CD14-positive monocyte (primary cell): ENCODE measurements around the gene ATP8A1. TPM values are rescaled to one million over a fixed set of nuclear protein-coding genes. Genes with fewer than 3 reads are reported as not detected.
A peak's percentile ranks its signal among the peaks of the same experiment; 100 is the strongest.

Source experiments
- DNase-seq, 3 donors: peaks; one replicate each; pipeline ENCODE4 v3.0.0-alpha.2; 2011 to 2022
- H2AFZ ChIP-seq: 2 replicates; pipeline ENCODE4 v1.6.0; 2012; ENCODE audit warnings: mild to moderate bottlenecking, low read depth, low read length, inconsistent platforms; ENCODE audit not compliant: insufficient read depth, poor library complexity, severe bottlenecking
- H3K27ac ChIP-seq, 2 donors: 1 replicate in 1 of 2; 2 replicates in 1 of 2; pipeline ENCODE4 v1.5.1; 2012 to 2013; ENCODE audit warnings: low read length in 2 of 2, control low read depth in 1 of 2, inconsistent platforms in 1 of 2, low read depth in 1 of 2, mild to moderate bottlenecking in 1 of 2
- H3K27me3 ChIP-seq, 2 donors: one replicate each; pipeline versions ENCODE4 v1.6.0 to v1.6.1; 2011 to 2013; ENCODE audit warnings: low read length in 2 of 2; ENCODE audit not compliant: control insufficient read depth in 2 of 2, insufficient read depth in 2 of 2
- H3K36me3 ChIP-seq, 2 donors: replicated peaks in 1 of 2; 1 replicate in 1 of 2; 2 replicates in 1 of 2; pipeline versions ENCODE4 v1.5.1 to v1.6.1; 2012 to 2013; ENCODE audit warnings: low read length in 2 of 2, control low read depth in 1 of 2, inconsistent platforms in 1 of 2, mild to moderate bottlenecking in 1 of 2; ENCODE audit not compliant: insufficient read depth in 2 of 2, control insufficient read depth in 1 of 2
- H3K4me1 ChIP-seq, 2 donors: 1 replicate in 1 of 2; 2 replicates in 1 of 2; pipeline versions ENCODE4 v1.5.1 to v1.6.1; 2012 to 2013; ENCODE audit warnings: low read length in 2 of 2, control low read depth in 1 of 2, inconsistent platforms in 1 of 2, mild to moderate bottlenecking in 1 of 2, moderate library complexity in 1 of 2; ENCODE audit not compliant: insufficient read depth in 2 of 2, control insufficient read depth in 1 of 2
- H3K4me2 ChIP-seq: replicated peaks from 2 replicates; pipeline ENCODE3; 2012; ENCODE audit warnings: low read length, moderate library complexity, mild to moderate bottlenecking; ENCODE audit not compliant: poor library complexity, severe bottlenecking; ENCODE audit errors: extremely low read depth
- H3K4me3 ChIP-seq, 3 experiments: fragments of 200-600 bp in 1 of 3; sonication (generic) in 1 of 3; replicated peaks in 1 of 3; 1 replicate in 2 of 3; 2 replicates in 1 of 3; pipeline ENCODE4 v1.5.1; 2011 to 2013; ENCODE audit warnings: low read length in 3 of 3, mild to moderate bottlenecking in 3 of 3, control low read depth in 2 of 3, low read depth in 2 of 3, inconsistent platforms in 1 of 3, moderate library complexity in 1 of 3
- H3K79me2 ChIP-seq: 2 replicates; pipeline ENCODE4 v1.6.0; 2012; ENCODE audit warnings: mild to moderate bottlenecking, control low read depth, inconsistent platforms, low read length, moderate library complexity; ENCODE audit not compliant: insufficient read depth
- H3K9ac ChIP-seq: 2 replicates; pipeline ENCODE4 v1.6.0; 2017; ENCODE audit warnings: low read length, mild to moderate bottlenecking; ENCODE audit not compliant: insufficient read depth, poor library complexity, severe bottlenecking
- H3K9me3 ChIP-seq, 2 donors: replicated peaks in 1 of 2; 1 replicate in 1 of 2; 2 replicates in 1 of 2; pipeline versions ENCODE4 v1.5.1 to v1.6.1; 2012 to 2013; ENCODE audit warnings: low read length in 2 of 2, control low read depth in 1 of 2; ENCODE audit not compliant: control insufficient read depth in 1 of 2, insufficient read depth in 1 of 2
- H4K20me1 ChIP-seq: 2 replicates; pipeline ENCODE4 v1.6.0; 2012; ENCODE audit warnings: mild to moderate bottlenecking, low read length, control low read depth, moderate library complexity; ENCODE audit not compliant: insufficient read depth
- H3K27ac Mint-ChIP-seq, 7 donors: one replicate each; pipeline ENCODE4 v1.8.0; 2020; ENCODE audit warnings: mild to moderate bottlenecking in 7 of 7, mixed read lengths in 7 of 7, moderate library complexity in 6 of 7, inconsistent platforms in 2 of 7
- H3K27me3 Mint-ChIP-seq, 3 donors: one replicate each; pipeline ENCODE4 v1.8.0; 2021 to 2022; ENCODE audit warnings: low read depth in 3 of 3, mild to moderate bottlenecking in 3 of 3, mixed read lengths in 3 of 3, moderate library complexity in 3 of 3, inconsistent platforms in 1 of 3
- H3K36me3 Mint-ChIP-seq, 2 donors: one replicate each; pipeline ENCODE4 v1.8.0; 2020; ENCODE audit warnings: mixed read lengths in 2 of 2, inconsistent platforms in 1 of 2, mild to moderate bottlenecking in 1 of 2
- H3K4me1 Mint-ChIP-seq: one replicate; pipeline ENCODE4 v1.8.0; 2020; ENCODE audit warnings: mild to moderate bottlenecking, mixed read lengths
- H3K4me3 Mint-ChIP-seq, 2 donors: one replicate each; pipeline ENCODE4 v1.8.0; 2020; ENCODE audit warnings: mild to moderate bottlenecking in 2 of 2, mixed read lengths in 2 of 2, moderate library complexity in 1 of 2
- H3K9me3 Mint-ChIP-seq, 7 donors: one replicate each; pipeline ENCODE4 v1.8.0; 2020 to 2022; ENCODE audit warnings: mixed read lengths in 7 of 7, mild to moderate bottlenecking in 6 of 7, moderate library complexity in 6 of 7, inconsistent platforms in 2 of 7
- WGBS: methylation state at CpG from one replicate; pipeline ENCODE4 v1.1.5; 2013; ENCODE audit warnings: missing lambda C conversion rate; ENCODE audit not compliant: insufficient coverage; 5-methylcytosine and 5-hydroxymethylcytosine counted together
- intact Hi-C, 2 donors: fragments of 100-400 bp; cut with micrococcal nuclease; formaldehyde crosslinking; loops; one replicate each; pipeline versions ENCODE4 v1.15.0 to v1.15.1; 2023
- polyA plus RNA-seq, 3 donors: library from polyadenylated mRNA; depleted of rRNA in 1 of 3; unstranded in 2 of 3; stranded (reverse) in 1 of 3; fragments of 300-500 nt in 2 of 3; fragments of >200 nt in 1 of 3; fragmentation: Illumina TruSeq in 2 of 3; gene quantifications; 1 replicate in 2 of 3; 2 replicates in 1 of 3; pipeline ENCODE4 v1.2.3, GENCODE V29; 2012 to 2021
- TF ChIP-seq, protein P1 (sequence below): fragments of 200-600 bp; IDR thresholded peaks from one replicate; pipeline ENCODE4 v1.8.0; 2022; ENCODE audit warnings: antibody characterized with exemption, mild to moderate bottlenecking

Gene ATP8A1
- polyA plus RNA-seq, 3 donors: 2.2 to 10.8 (median 3.2) TPM

- no peaks in the 10 kb centered on the region for H3K9me3 Mint-ChIP-seq
- peaks cover 19% of the 10 kb centered on the region for H3K4me1 Mint-ChIP-seq
- TF ChIP-seq, protein P1, sequence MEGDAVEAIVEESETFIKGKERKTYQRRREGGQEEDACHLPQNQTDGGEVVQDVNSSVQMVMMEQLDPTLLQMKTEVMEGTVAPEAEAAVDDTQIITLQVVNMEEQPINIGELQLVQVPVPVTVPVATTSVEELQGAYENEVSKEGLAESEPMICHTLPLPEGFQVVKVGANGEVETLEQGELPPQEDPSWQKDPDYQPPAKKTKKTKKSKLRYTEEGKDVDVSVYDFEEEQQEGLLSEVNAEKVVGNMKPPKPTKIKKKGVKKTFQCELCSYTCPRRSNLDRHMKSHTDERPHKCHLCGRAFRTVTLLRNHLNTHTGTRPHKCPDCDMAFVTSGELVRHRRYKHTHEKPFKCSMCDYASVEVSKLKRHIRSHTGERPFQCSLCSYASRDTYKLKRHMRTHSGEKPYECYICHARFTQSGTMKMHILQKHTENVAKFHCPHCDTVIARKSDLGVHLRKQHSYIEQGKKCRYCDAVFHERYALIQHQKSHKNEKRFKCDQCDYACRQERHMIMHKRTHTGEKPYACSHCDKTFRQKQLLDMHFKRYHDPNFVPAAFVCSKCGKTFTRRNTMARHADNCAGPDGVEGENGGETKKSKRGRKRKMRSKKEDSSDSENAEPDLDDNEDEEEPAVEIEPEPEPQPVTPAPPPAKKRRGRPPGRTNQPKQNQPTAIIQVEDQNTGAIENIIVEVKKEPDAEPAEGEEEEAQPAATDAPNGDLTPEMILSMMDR: no peak
- intact Hi-C loops: no loop called here
- DNase-seq: no peak
- H3K9ac ChIP-seq: no peak overlapping the region
- H3K36me3 ChIP-seq: no peaks in the 10 kb centered on the region
- no peaks in the 10 kb centered on the region for H3K27me3 ChIP-seq
- no peak overlapping the region for H2AFZ ChIP-seq
- no peaks in the 10 kb centered on the region for H3K36me3 Mint-ChIP-seq
- H3K27ac ChIP-seq: no peak overlapping the region
- H3K4me2 ChIP-seq: no peak overlapping the region
- no peak overlapping the region for H3K4me3 ChIP-seq
- no peaks in the 10 kb centered on the region for H3K9me3 ChIP-seq
- H3K27me3 Mint-ChIP-seq: peaks cover 0 to 2% (median 0%) of the 10 kb centered on the region in 3 donors
- no peaks in the 10 kb centered on the region for H3K4me1 ChIP-seq
- H3K27ac Mint-ChIP-seq: peak overlapping the region in 1 of 7 donors; percentile 40
- peaks cover 25% of the 10 kb centered on the region for H3K79me2 ChIP-seq
- WGBS: no CpG with 5 or more reads among the region's 5 CpGs
- peaks cover 7% of the 10 kb centered on the region for H4K20me1 ChIP-seq
- no peak overlapping the region for H3K4me3 Mint-ChIP-seq
These were observed 13.2 kb downstream of the ATP8A1 start for GRCh38 chr4:42643685-42644084.

DNA sequence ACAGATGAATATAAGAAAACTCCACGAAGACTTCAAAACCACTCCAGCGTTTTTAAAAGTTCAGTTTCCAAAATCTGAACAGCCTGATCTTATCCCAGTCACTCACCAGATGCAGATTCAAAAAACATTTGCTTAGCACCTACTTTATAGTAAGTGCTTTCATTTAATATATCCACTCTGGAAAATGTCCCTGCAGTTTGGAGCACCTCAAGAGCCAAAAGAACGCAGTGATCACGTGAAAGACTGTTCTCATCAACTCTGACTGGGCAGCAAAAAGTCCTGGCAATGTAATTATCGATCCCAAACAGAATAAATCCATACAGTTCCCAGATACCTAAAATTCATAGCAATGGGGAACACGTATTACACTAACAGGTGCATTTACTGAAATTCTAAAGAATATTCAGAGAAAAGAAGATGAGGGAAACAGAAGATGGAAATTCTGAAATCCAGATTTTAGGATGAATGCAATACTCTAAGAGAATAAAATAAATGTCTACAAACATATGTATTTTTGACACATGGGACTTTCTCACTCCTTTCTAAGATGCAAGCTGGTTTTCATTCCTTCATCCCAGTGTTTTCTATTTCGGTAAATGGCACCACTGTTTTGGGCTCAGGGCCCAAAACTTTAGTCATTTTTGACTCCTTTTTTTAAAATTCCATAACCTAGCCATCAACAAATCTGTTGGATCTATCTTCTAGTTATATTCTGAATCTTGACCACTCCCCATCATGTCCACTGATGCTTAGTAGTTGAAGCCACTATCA is 13.9 kb downstream of the ATP8A1 start:
- WGBS: 100% methylated on average over 1 of the region's 7 CpGs
- peaks cover 22% of the 10 kb centered on the region for H3K4me1 Mint-ChIP-seq
- H3K9me3 ChIP-seq: no peaks in the 10 kb centered on the region
- TF ChIP-seq, protein P1: no peak
- H3K27ac ChIP-seq: no peak overlapping the region
- no peak overlapping the region for H3K4me3 Mint-ChIP-seq
- H3K27ac Mint-ChIP-seq: peak overlapping the region in 1 of 7 donors; percentile 40
- no peaks in the 10 kb centered on the region for H3K36me3 ChIP-seq
- H3K27me3 ChIP-seq: no peaks in the 10 kb centered on the region
- H3K4me2 ChIP-seq: no peak overlapping the region
- H3K27me3 Mint-ChIP-seq: peaks cover 0 to 2% (median 0%) of the 10 kb centered on the region in 3 donors
- no peak overlapping the region for H3K4me3 ChIP-seq
- H3K36me3 Mint-ChIP-seq: no peaks in the 10 kb centered on the region
- DNase-seq: no peak
- H3K9ac ChIP-seq: no peak overlapping the region
- intact Hi-C loops: no loop called here
- H3K9me3 Mint-ChIP-seq: no peaks in the 10 kb centered on the region
- H3K4me1 ChIP-seq: no peaks in the 10 kb centered on the region
- H2AFZ ChIP-seq: no peak overlapping the region
- peaks cover 25% of the 10 kb centered on the region for H3K79me2 ChIP-seq
- H4K20me1 ChIP-seq: peaks cover 7% of the 10 kb centered on the region
